GM10248 (cell line): ENCODE data around the gene IL1RAP.

Experiments
- CTCF ChIA-PET: fragments of 300-600 bp; sonication (Branson Sonifier 250); formaldehyde crosslinking; extraction: SDS; loops from one replicate; lab custom pipeline; 2021; ENCODE audit warnings: antibody characterized with exemption; lab: Yijun Ruan, JAX
- POLR2A ChIA-PET: fragments of 350-650 bp; sonication (Branson Sonifier 250); formaldehyde crosslinking; extraction: SDS; loops from one replicate; lab custom pipeline; 2020; ENCODE audit warnings: antibody characterized with exemption; lab: Yijun Ruan, JAX
- DNase-seq: peaks from one replicate; pipeline ENCODE4 v3.0.0; 2012; ENCODE audit errors: extremely low spot score
- CTCF ChIP-seq: IDR thresholded peaks from 2 replicates; pipeline ENCODE4 v1.5.1; 2012; ENCODE audit warnings: mild to moderate bottlenecking, low read depth; ENCODE audit errors: extremely low read depth, missing control alignments, control extremely low read depth

The IL1RAP gene

GRCh38 chr3:190560013-190560895, 46.4 kb downstream of the IL1RAP start:
- no peak for DNase-seq
- CTCF ChIA-PET = interaction anchor here (0.9 kb wide), 1 partner anchor 13 kb away, joined by 3 read pairs; no protein-coding TSS in a partner anchor
- POLR2A ChIA-PET = no interaction called here
- TF ChIP-seq CTCF = no peak

- ChIA-PET CTCF (interaction anchor here (1.0 to 1.1 kb wide), 2 partner anchors 9 to 10 kb away, joined by 3 to 4 read pairs; no protein-coding TSS in a partner anchor), POLR2A (no interaction called here)
- DNase-seq = no peak
- no peak for TF ChIP-seq CTCF
Measured at GRCh38 chr3:190562866-190563510, 49.1 kb downstream of the IL1RAP start.

GRCh38 chr3:190564175-190564574, 50.3 kb downstream of the IL1RAP start:
- TF ChIP-seq CTCF = no peak
- ChIA-PET CTCF (no interaction called here), POLR2A (no interaction called here)
- no peak for DNase-seq

GRCh38 chr3:190566043-190566933, 52.4 kb downstream of the IL1RAP start:
- ChIA-PET CTCF (interaction anchor here (1.1 to 1.3 kb wide), 2 partner anchors 15 to 24 kb away, joined by 3 read pairs; no protein-coding TSS in a partner anchor), POLR2A (no interaction called here)
- TF ChIP-seq CTCF = no peak
- no peak for DNase-seq

- DNase-seq = no peak
- ChIA-PET CTCF (interaction anchor here (1.2 kb wide), 1 partner anchor 32 kb away, joined by 3 read pairs; no protein-coding TSS in a partner anchor), POLR2A (no interaction called here)
- TF ChIP-seq CTCF = no peak
Measured at GRCh38 chr3:190568036-190568435, 54.2 kb downstream of the IL1RAP start.

- no peak for TF ChIP-seq CTCF
- ChIA-PET POLR2A (no interaction called here), CTCF (no interaction called here)
- DNase-seq = no peak
Measured at GRCh38 chr3:190574473-190574872, 60.6 kb downstream of the IL1RAP start.
